Measurements from ENCODE around the gene IRF2BPL.

DNA sequence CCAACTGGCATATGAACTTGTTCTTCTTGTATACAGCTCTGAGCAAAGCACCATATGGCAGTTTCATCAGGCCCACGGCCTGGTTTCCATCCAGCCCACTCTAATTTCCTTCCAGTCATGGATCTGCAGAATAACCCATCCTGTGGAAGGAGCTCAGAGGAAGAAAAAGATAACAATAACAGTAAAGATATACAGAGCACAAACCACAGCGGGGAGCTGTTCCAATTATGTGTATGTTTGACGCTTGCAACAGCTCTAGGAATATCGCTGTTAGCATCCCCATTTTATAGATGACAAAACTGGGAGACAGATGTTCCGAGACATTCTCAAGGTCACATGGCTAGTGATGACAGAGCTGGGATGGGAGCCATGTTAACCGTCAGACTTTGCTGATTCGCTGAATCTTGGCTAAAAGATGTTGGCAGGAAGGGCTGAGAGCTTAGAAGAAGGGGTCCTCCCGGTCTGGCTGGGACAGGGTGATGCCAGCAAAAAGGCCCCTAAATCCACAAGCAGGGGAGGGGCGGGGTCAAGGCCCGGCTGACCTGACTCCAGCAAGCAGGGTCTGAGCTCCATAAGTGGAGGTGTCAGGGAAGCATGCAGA, 35.2 kb upstream of the IRF2BPL start:
- TF ChIP-seq RFX5 (IDR thresholded peaks at IDR 0.05; ENCODE audit: borderline replicate concordance, low read depth, low read length) (no peak), POLR2A (IDR thresholded peaks at IDR 0.05; ENCODE audit: control extremely low read depth in 1 of 2, low read depth in 2 of 2, low read length in 2 of 2) (no peak), POLR2AphosphoS5 (IDR thresholded peaks at IDR 0.05; ENCODE audit: low read depth, low read length) (no peak), HDAC2 (IDR thresholded peaks at IDR 0.05; ENCODE audit: borderline replicate concordance in 1 of 2, low read depth in 2 of 2, low read length in 2 of 2) (no peak), EP300 (IDR thresholded peaks at IDR 0.05; ENCODE audit: borderline replicate concordance in 1 of 2, low read depth in 2 of 2, low read length in 2 of 2) (no peak), JUN (IDR thresholded peaks at IDR 0.05; ENCODE audit: low read depth, low read length) (no peak)
- TF ChIP-seq, protein P1, sequence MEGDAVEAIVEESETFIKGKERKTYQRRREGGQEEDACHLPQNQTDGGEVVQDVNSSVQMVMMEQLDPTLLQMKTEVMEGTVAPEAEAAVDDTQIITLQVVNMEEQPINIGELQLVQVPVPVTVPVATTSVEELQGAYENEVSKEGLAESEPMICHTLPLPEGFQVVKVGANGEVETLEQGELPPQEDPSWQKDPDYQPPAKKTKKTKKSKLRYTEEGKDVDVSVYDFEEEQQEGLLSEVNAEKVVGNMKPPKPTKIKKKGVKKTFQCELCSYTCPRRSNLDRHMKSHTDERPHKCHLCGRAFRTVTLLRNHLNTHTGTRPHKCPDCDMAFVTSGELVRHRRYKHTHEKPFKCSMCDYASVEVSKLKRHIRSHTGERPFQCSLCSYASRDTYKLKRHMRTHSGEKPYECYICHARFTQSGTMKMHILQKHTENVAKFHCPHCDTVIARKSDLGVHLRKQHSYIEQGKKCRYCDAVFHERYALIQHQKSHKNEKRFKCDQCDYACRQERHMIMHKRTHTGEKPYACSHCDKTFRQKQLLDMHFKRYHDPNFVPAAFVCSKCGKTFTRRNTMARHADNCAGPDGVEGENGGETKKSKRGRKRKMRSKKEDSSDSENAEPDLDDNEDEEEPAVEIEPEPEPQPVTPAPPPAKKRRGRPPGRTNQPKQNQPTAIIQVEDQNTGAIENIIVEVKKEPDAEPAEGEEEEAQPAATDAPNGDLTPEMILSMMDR (IDR thresholded peaks at IDR 0.05; ENCODE audit: control extremely low read depth in 1 of 3, insufficient read depth in 1 of 3, low read depth in 1 of 3, low read length in 3 of 3), result no peak
